ENCODE results near the gene HSPA5. TPM values are rescaled to one million over a fixed set of nuclear protein-coding genes. Genes with fewer than 3 reads are reported as not detected.
"Not testable (repeated sequence)": the region's sequence is repeated elsewhere in the genome, so short reads cannot be mapped to it uniquely, and the experiment has no call there.

HSPA5 gene
- total RNA-seq, result 361 and 411 TPM in 2 replicates

GRCh38 chr9:125241000-125241862 lies at the start of gene HSPA5:
Gene HSPA5, minus strand, starts transcription at chr9:125241343. Its CDS starts 217 bp downstream, at chr9:125241126.
- DNase-seq (ENCODE audit: extremely low read depth, low read depth, low spot score), result peak; percentile 99

- not testable (repeated sequence) for DNase-seq (ENCODE audit: extremely low read depth, low read depth, low spot score)
Observed at GRCh38 chr9:125286935-125287433, 45.8 kb upstream of the HSPA5 start.

- no peak for DNase-seq (ENCODE audit: extremely low read depth, low read depth, low spot score)
Observed at GRCh38 chr9:125284855-125285254, 43.7 kb upstream of the HSPA5 start.

GRCh38 chr9:125280945-125281344 lies 39.8 kb upstream of the HSPA5 start:
- no peak for DNase-seq (ENCODE audit: extremely low read depth, low read depth, low spot score)

- no peak for DNase-seq (ENCODE audit: extremely low read depth, low read depth, low spot score)
Observed at GRCh38 chr9:125277411-125277810, 36.3 kb upstream of the HSPA5 start.

- DNase-seq (ENCODE audit: extremely low read depth, low read depth, low spot score), result no peak
Observed at GRCh38 chr9:125276771-125277170, 35.6 kb upstream of the HSPA5 start.

GRCh38 chr9:125272697-125273096 lies 31.6 kb upstream of the HSPA5 start:
- no peak for DNase-seq (ENCODE audit: extremely low read depth, low read depth, low spot score)

GRCh38 chr9:125271081-125271480 lies 29.9 kb upstream of the HSPA5 start:
- no peak for DNase-seq (ENCODE audit: extremely low read depth, low read depth, low spot score)

GRCh38 chr9:125269014-125269397 lies 27.9 kb upstream of the HSPA5 start:
- DNase-seq (ENCODE audit: extremely low read depth, low read depth, low spot score), result no peak

- DNase-seq (ENCODE audit: extremely low read depth, low read depth, low spot score), result no peak
Observed at GRCh38 chr9:125268394-125269013, 27.4 kb upstream of the HSPA5 start.

GRCh38 chr9:125264068-125264467 lies 22.9 kb upstream of the HSPA5 start:
- not testable (repeated sequence) for DNase-seq (ENCODE audit: extremely low read depth, low read depth, low spot score)

- no peak for DNase-seq (ENCODE audit: extremely low read depth, low read depth, low spot score)
Observed at GRCh38 chr9:125262294-125262991, 21.3 kb upstream of the HSPA5 start.

- DNase-seq (ENCODE audit: extremely low read depth, low read depth, low spot score), result no peak
Observed at GRCh38 chr9:125261501-125262293, 20.6 kb upstream of the HSPA5 start, which contains the start of gene GAPVD1. Gene GAPVD1, plus strand, starts transcription at chr9:125261826. Its CDS starts 37,096 bp downstream, at chr9:125298922.

GRCh38 chr9:125260561-125260960 lies 19.4 kb upstream of the HSPA5 start:
- DNase-seq (ENCODE audit: extremely low read depth, low read depth, low spot score), result no peak

- no peak for DNase-seq (ENCODE audit: extremely low read depth, low read depth, low spot score)
Observed at GRCh38 chr9:125258832-125259534, 17.8 kb upstream of the HSPA5 start.

GRCh38 chr9:125258160-125258785 lies 17.1 kb upstream of the HSPA5 start:
- DNase-seq (ENCODE audit: extremely low read depth, low read depth, low spot score), result no peak

GRCh38 chr9:125255781-125256391 lies 14.7 kb upstream of the HSPA5 start:
- no peak for DNase-seq (ENCODE audit: extremely low read depth, low read depth, low spot score)

- DNase-seq (ENCODE audit: extremely low read depth, low read depth, low spot score), result no peak
Observed at GRCh38 chr9:125254231-125254630, 13.1 kb upstream of the HSPA5 start.

GRCh38 chr9:125246261-125246667 lies 5.1 kb upstream of the HSPA5 start:
- DNase-seq (ENCODE audit: extremely low read depth, low read depth, low spot score), result no peak
